Esophagus mucosa (tissue), 1 donor: Measurements from ENCODE around the gene CYBRD1. TPM values are rescaled to one million over a fixed set of nuclear protein-coding genes. Genes with fewer than 3 reads are reported as not detected.

ENCODE experiments used
- total RNA-seq: library from RNA; stranded (reverse); gene quantifications from one replicate; pipeline ENCODE4 v1.2.4, GENCODE V29; 2023
- donor health status: DM: yes; HTN: yes; CAD: no.

The CYBRD1 gene
- total RNA-seq, 1 donor from 2014 or later, result 7.2 TPM

Other genes starting within 250 kb of the CYBRD1 start
- gene METTL8, start 88.5 kb upstream of the CYBRD1 start, total RNA-seq, result 39.9 TPM
- 9.4 TPM for gene DCAF17, start 88.2 kb upstream of the CYBRD1 start, total RNA-seq
- gene DYNC1I2, start 165.0 kb downstream of the CYBRD1 start, total RNA-seq, result 75.7 TPM